Aorta (tissue), 5 donors: ENCODE measurements around the gene CFAP221. TPM values are rescaled to one million over a fixed set of nuclear protein-coding genes. Genes with fewer than 3 reads are reported as not detected.

Source experiments
- ATAC-seq: fragments of 200-7000 bp; cut with Tn5 transposase; one replicate; pipeline ENCODE4 v1.9.1; 2022; ENCODE audit warnings: moderate library complexity; ENCODE audit not compliant: low FRiP score
- DNase-seq, 2 donors: peaks; one replicate each; pipeline ENCODE4 v3.0.0-alpha.2; 2020
- H3K27ac ChIP-seq, 2 donors: one replicate each; pipeline ENCODE4 v1.5.1; 2013; ENCODE audit warnings: low read length in 2 of 2, mild to moderate bottlenecking in 2 of 2, moderate library complexity in 2 of 2, control low read depth in 1 of 2, inconsistent platforms in 1 of 2, low read depth in 1 of 2
- H3K27me3 ChIP-seq, 2 donors: one replicate each; pipeline ENCODE4 v1.6.1; 2013; ENCODE audit warnings: control low read depth in 1 of 2, low read length in 1 of 2, mild to moderate bottlenecking in 1 of 2, moderate library complexity in 1 of 2; ENCODE audit not compliant: insufficient read depth in 2 of 2, control insufficient read depth in 1 of 2
- H3K36me3 ChIP-seq, 2 donors: one replicate each; pipeline ENCODE4 v1.6.1; 2013; ENCODE audit warnings: control low read depth in 1 of 2, low read length in 1 of 2, mild to moderate bottlenecking in 1 of 2; ENCODE audit not compliant: insufficient read depth in 2 of 2, control insufficient read depth in 1 of 2
- H3K4me1 ChIP-seq, 2 donors: one replicate each; pipeline ENCODE4 v1.6.1; 2013; ENCODE audit warnings: low read length in 2 of 2, control low read depth in 1 of 2, mild to moderate bottlenecking in 1 of 2, moderate library complexity in 1 of 2; ENCODE audit not compliant: insufficient read depth in 2 of 2, control insufficient read depth in 1 of 2
- H3K4me3 ChIP-seq, 2 donors: one replicate each; pipeline ENCODE4 v1.5.1; 2013; ENCODE audit warnings: low read length in 2 of 2, control low read depth in 1 of 2, mild to moderate bottlenecking in 1 of 2
- H3K9me3 ChIP-seq: one replicate; pipeline ENCODE4 v1.6.1; 2013; ENCODE audit warnings: mild to moderate bottlenecking, low read length; ENCODE audit not compliant: control insufficient read depth
- WGBS, 2 donors: extraction: QIAGEN DNeasy Blood & Tissue Kit; methylation state at CpG; one replicate each; pipeline ENCODE4 v1.1.7; 2013; 5-methylcytosine and 5-hydroxymethylcytosine counted together
- intact Hi-C, 2 donors: fragments of 100-400 bp; cut with DNase I; formaldehyde crosslinking; loops; one replicate each; pipeline versions ENCODE4 v1.14.2 to v1.15.0; 2022
- polyA plus RNA-seq, 2 donors: library from polyadenylated mRNA; stranded (reverse); fragments of 200-250 nt; gene quantifications; one replicate each; pipeline ENCODE4 v1.2.3, GENCODE V29; 2013
- total RNA-seq, 2 donors: library from RNA; stranded (reverse); fragmentation: NEBNext Ultra II Directional; extraction: Animal tissue kit (Norgen Biotek cat#: 25700); gene quantifications; one replicate each; pipeline ENCODE4 v1.2.1, GENCODE V29; 2021
- donor health status: healthy with polysubstance abuse.
- donor health status: Bipolar disorder and iron deficiency.
- donor health status: DM: no; HTN: no; CAD: no.
- donor health status: DM: no; HTN: no; CAD: no.
- donor health status: DM: yes; HTN: yes; CAD: no.

The CFAP221 gene
- total and polyA plus RNA-seq, 4 donors = 0.18 to 2.1 (median 0.69) TPM; not detected in 1

DNA sequence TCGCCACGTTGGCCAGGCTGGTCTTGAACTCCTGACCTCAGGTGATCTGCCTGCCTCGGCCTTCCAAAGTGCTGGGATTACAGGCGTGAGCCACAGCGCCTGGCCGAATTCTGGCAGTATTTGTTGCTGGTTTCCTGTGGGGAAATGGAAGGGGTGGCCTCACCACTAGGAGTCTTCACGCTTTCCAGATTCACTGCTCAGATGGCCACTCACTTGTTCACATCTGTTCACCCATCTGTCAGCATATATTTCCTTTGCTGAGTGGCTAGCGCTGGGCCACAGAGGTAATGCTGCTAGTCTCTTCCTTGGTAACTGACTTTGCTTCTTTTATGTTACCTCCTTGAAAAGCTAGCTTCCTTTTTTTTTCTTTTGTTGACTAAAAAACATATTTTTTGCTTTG lies 162.0 kb downstream of the CFAP221 start:
- Histone ChIP-seq H3K9me3 (no peaks in the 10 kb centered on the region), H3K4me1 (no peaks in the 10 kb centered on the region), H3K27ac (no peak overlapping the region), H3K36me3 (no peaks in the 10 kb centered on the region), H3K27me3 (no peaks in the 10 kb centered on the region), H3K4me3 (no peak overlapping the region)
- DNase-seq = no peak
- 78 to 86% methylated on average over 8 of the region's 8 CpGs for WGBS, 2 donors
- no peak for ATAC-seq
- intact Hi-C loops = loop anchor here in 1 of 2 donors (10.0 kb wide), 1 partner anchor 609 kb away; no protein-coding TSS in a partner anchor

Other genes with a start within 250 kb of the CFAP221 start
- 10 to 100 TPM; 11.2 to 14.0 TPM for gene C2orf76, start 177.6 kb upstream of the CFAP221 start, total RNA-seq
- 10 to 100 TPM; 16.0 to 29.8 TPM for gene C2orf76, start 177.6 kb upstream of the CFAP221 start, polyA plus RNA-seq
- gene DBI, start 177.5 kb upstream of the CFAP221 start, total RNA-seq = 10 to 100 TPM; 60.1 to 63.2 TPM
- 100 to 1,000 TPM; 179 to 463 TPM for gene DBI, start 177.5 kb upstream of the CFAP221 start, polyA plus RNA-seq
- gene TMEM37, start 112.6 kb upstream of the CFAP221 start, total RNA-seq = 10 to 100 TPM in 1 of 2 donors, 1 to 10 TPM in 1; 5.2 to 11.0 TPM
- gene TMEM37, start 112.6 kb upstream of the CFAP221 start, polyA plus RNA-seq = 10 to 100 TPM in 1 of 2 donors, 1 to 10 TPM in 1; 1.2 to 19.8 TPM
- gene SCTR, start 20.0 kb upstream of the CFAP221 start, total RNA-seq = not detected
- under 1 TPM in 1 of 2 donors, not detected in 1; 0.13 TPM for gene SCTR, start 20.0 kb upstream of the CFAP221 start, polyA plus RNA-seq
- gene TMEM177, start 134.8 kb downstream of the CFAP221 start, total RNA-seq = 1 to 10 TPM; 5.8 to 6.0 TPM
- gene TMEM177, start 134.8 kb downstream of the CFAP221 start, polyA plus RNA-seq = 1 to 10 TPM; 3.2 to 8.1 TPM
- 10 to 100 TPM; 20.4 to 39.0 TPM for gene PTPN4, start 215.5 kb downstream of the CFAP221 start, total RNA-seq
- gene PTPN4, start 215.5 kb downstream of the CFAP221 start, polyA plus RNA-seq = 1 to 10 TPM; 2.1 to 2.7 TPM